Adrenal gland (tissue), 12 donors: ENCODE data around the gene UBE2E2. TPM values are rescaled to one million over a fixed set of nuclear protein-coding genes. Genes with fewer than 3 reads are reported as not detected.

ENCODE experiments used
- DNase-seq, 7 donors: peaks; one replicate each; pipeline ENCODE4 v3.0.0-alpha.2; 2019 to 2020
- H3K27ac ChIP-seq, 5 donors: fragments of 200-600 bp; sonication (generic) in 4 of 5; 1 replicate in 3 of 5; 2 replicates in 2 of 5; pipeline versions ENCODE4 v1.5.1 to v1.8.0; 2016 to 2020; ENCODE audit warnings: mild to moderate bottlenecking in 1 of 5
- H3K27me3 ChIP-seq: fragments of 200-600 bp; 2 replicates; pipeline ENCODE4 v1.8.0; 2021
- H3K36me3 ChIP-seq, 2 donors: fragments of 200-600 bp; replicated peaks in 1 of 2; 1 replicate in 1 of 2; 2 replicates in 1 of 2; pipeline versions ENCODE4 v1.5.1 to v1.8.0; 2018 to 2022
- H3K4me1 ChIP-seq, 2 donors: fragments of 200-600 bp; replicated peaks in 1 of 2; 1 replicate in 1 of 2; 2 replicates in 1 of 2; pipeline versions ENCODE4 v1.5.1 to v1.8.0; 2018 to 2021
- H3K4me3 ChIP-seq, 4 donors: fragments of 200-600 bp; sonication (generic) in 3 of 4; one replicate each; pipeline ENCODE4 v1.5.1; 2016 to 2018
- H3K9me3 ChIP-seq, 3 donors: fragments of 200-600 bp; sonication (generic) in 1 of 3; replicated peaks in 1 of 3; 1 replicate in 2 of 3; 2 replicates in 1 of 3; pipeline versions ENCODE4 v1.5.1 to v1.8.0; 2016 to 2021
- POLR2A ChIP-seq, 2 donors: fragments of 450-650 bp; IDR thresholded peaks; one replicate each; pipeline ENCODE4 v1.6.1; 2017; ENCODE audit warnings: antibody characterized with exemption in 2 of 2, mild to moderate bottlenecking in 2 of 2, moderate library complexity in 1 of 2
- WGBS, 4 donors: extraction: QIAGEN DNeasy Blood & Tissue Kit in 2 of 4; methylation state at CpG; one replicate each; pipeline versions ENCODE4 v1.1.5 to v1.1.7; 2013 to 2017; 5-methylcytosine and 5-hydroxymethylcytosine counted together
- intact Hi-C, 2 donors: fragments of 100-400 bp; cut with DNase I; formaldehyde crosslinking; loops; one replicate each; pipeline versions ENCODE4 v1.14.1 to v1.15.0; 2022 to 2023
- polyA plus RNA-seq, 3 donors: library from polyadenylated mRNA; stranded (reverse); fragments of 200-250 nt in 2 of 3; fragments of 350-450 nt in 1 of 3; fragmentation: Illumina TruSeq in 1 of 3; extraction: RNeasy Lipid Tissue Mini Kit (QIAGEN cat#74804) in 1 of 3; gene quantifications; one replicate each; pipeline ENCODE4 v1.2.3, GENCODE V29; 2013 to 2014
- total RNA-seq, 9 donors: library from RNA; depleted of rRNA in 4 of 9; stranded (reverse); fragments of >200 nt in 4 of 9; fragments of 120-200 nt in 1 of 9; fragmentation: NEBNext Ultra II Directional in 1 of 9; extraction: Animal tissue kit (Norgen Biotek cat#: 25700) in 1 of 9; gene quantifications; one replicate each; pipeline versions ENCODE4 v1.1.0 to v1.2.4, GENCODE V29; 2013 to 2023
- TF ChIP-seq, protein P1 (sequence below), 6 experiments: fragments of 450-650 bp in 4 of 6; fragments of 200-600 bp in 2 of 6; sonication (generic) in 1 of 6; IDR thresholded peaks; 1 replicate in 5 of 6; 2 replicates in 1 of 6; pipeline versions ENCODE4 v1.5.1 to v1.8.0; 2016 to 2021; ENCODE audit warnings: antibody characterized with exemption in 6 of 6, mild to moderate bottlenecking in 2 of 6, moderate library complexity in 1 of 6
- donor health status: healthy with polysubstance abuse.
- donor health status: Bipolar disorder and iron deficiency.
- donor health status: DM: yes; HTN: yes; CAD: no.
- donor health status: DM: no; HTN: no; CAD: no.
- donor health status: DM: no; HTN: no; CAD: no.
- donor health status: DM: yes; HTN: yes; CAD: no.

The UBE2E2 gene
- total and polyA plus RNA-seq, 12 donors = 9.3 to 29.6 (median 20.7) TPM

DNA sequence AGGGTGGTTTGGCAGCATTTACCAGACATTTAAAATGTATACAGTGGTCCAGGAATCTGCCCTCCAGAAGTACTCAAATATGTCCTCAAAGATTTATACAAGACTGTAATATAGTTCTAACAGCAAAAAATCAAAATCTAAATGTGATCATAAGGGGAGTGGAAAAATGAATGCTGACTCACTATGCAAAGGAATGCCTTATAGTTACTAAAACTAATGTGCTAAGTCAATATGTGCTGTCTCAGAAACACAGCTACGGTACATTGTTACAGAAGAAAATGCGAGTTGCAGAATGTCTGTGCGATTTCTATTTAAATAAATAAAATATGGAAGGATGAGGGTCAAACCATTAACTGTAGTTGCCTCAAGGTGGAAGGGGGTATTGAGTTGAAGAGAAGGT lies 372.6 kb downstream of the UBE2E2 start:
- no peak for DNase-seq
- intact Hi-C loops = no loop called here
- Histone ChIP-seq H3K27ac (no peak overlapping the region), H3K4me1 (no peaks in the 10 kb centered on the region), H3K36me3 (no peaks in the 10 kb centered on the region), H3K27me3 (no peaks in the 10 kb centered on the region), H3K9me3 (no peaks in the 10 kb centered on the region), H3K4me3 (no peak overlapping the region)
- TF ChIP-seq, protein P1, sequence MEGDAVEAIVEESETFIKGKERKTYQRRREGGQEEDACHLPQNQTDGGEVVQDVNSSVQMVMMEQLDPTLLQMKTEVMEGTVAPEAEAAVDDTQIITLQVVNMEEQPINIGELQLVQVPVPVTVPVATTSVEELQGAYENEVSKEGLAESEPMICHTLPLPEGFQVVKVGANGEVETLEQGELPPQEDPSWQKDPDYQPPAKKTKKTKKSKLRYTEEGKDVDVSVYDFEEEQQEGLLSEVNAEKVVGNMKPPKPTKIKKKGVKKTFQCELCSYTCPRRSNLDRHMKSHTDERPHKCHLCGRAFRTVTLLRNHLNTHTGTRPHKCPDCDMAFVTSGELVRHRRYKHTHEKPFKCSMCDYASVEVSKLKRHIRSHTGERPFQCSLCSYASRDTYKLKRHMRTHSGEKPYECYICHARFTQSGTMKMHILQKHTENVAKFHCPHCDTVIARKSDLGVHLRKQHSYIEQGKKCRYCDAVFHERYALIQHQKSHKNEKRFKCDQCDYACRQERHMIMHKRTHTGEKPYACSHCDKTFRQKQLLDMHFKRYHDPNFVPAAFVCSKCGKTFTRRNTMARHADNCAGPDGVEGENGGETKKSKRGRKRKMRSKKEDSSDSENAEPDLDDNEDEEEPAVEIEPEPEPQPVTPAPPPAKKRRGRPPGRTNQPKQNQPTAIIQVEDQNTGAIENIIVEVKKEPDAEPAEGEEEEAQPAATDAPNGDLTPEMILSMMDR (IDR thresholded peaks at IDR 0.05) = no peak
- WGBS, 4 donors = 88 to 98% (median 94%) methylated on average over 3 of the region's 3 CpGs

DNA sequence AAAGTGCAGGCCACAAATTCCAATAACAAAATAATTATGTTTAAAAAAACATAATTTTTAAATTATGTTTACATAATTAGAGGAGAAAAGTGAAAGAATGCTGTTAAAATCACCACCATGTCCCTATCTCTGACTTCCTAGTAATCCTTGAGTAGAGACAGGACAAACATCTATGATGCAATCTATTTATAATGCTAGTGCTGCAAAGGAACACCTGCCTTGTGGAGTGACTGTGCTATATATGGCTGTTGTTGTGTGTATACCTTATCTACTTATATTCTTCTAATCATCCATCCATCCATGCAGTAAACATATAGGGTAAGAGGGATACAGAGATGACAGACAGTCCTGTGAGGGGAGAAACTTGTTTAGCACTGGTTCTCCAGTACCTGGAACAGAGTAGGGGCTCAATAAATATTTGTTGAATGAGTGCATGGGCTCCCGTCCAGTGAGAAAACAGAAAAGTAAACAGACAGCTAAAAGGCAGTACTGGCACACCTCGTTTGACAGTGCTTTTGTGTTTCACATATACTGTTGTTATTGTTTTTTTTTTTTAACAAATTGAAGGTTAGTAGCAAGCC lies 373.3 kb downstream of the UBE2E2 start:
- Histone ChIP-seq H3K9me3 (no peaks in the 10 kb centered on the region), H3K27ac (no peak overlapping the region), H3K27me3 (no peaks in the 10 kb centered on the region), H3K4me1 (no peaks in the 10 kb centered on the region), H3K4me3 (no peak overlapping the region), H3K36me3 (no peaks in the 10 kb centered on the region)
- WGBS, 4 donors = 81 to 89% (median 87%) methylated on average over 2 of the region's 2 CpGs
- intact Hi-C loops = no loop called here
- DNase-seq = no peak
- TF ChIP-seq, protein P1 (IDR thresholded peaks at IDR 0.05) = no peak
- TF ChIP-seq POLR2A (IDR thresholded peaks at IDR 0.05) = no peak

DNA sequence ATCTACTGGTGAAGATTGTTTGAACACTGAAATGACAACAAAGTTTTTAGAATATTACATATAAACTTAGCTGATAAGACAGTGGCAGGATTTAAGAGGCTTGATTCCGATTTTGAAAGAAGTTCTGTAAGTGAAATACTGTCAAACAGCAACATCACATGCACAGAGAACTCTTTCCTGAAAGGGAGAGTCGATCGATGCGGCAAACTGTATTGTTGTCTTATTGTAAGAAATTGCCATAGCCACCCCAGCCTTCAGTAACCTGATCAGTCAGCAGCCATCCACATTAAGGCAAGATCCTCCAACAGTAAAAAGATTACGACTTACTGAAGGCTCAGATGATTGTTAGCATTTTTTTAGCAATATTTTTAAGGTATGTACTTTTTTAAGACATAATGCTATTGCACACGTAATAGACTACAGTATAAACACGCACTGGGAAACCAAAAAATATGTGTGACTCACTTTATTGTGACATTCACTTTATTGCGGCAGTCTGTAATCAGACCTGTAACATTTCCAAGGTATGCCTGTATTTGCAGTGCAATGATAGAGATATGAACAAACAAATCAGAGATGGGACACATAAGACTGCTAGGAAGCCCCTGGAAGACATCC lies 377.1 kb downstream of the UBE2E2 start:
- no peak overlapping the region for H3K4me3 ChIP-seq
- WGBS, 4 donors = 84 to 89% (median 87%) methylated on average over 8 of the region's 8 CpGs
- intact Hi-C loops = no loop called here

DNA sequence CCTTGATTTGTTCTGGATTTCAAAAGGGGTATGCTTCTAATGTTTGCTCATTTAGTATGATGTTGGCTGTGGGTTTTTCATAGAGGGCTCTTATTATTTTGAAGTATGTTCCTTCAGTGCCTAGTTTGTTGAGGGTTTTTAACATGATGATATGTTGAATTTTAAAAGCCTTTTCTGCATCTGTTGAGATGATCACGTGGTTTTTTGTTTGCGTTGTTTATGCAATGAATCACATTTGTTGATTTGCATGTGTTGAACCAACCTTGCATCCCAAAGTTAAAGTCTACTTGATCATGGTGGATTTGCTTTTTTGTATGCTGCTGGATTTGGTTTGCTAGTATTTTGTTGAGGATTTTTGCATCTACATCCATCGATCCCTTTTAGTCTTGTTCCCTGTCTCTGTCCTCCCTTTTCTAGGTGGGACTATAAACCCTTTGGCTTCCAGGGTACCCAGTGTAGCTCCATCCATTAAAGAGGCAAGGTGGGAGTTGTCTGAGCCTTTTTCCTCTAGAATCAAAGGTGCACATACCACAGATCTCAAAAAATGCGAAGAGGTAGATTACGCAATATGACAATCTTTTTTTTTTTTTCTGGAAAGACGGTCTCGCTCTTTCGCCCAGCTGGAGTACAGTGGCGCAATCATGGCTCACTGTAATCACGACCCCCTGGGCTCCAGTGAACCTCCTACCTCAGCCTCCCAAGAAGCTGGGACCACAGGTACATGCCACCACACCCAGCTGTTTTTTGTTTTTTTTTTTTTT lies 381.0 kb downstream of the UBE2E2 start:
- intact Hi-C loops = no loop called here
- 86 to 92% (median 91%) methylated on average over 10 of the region's 10 CpGs for WGBS, 4 donors
- DNase-seq = no peak

More for the DNA sequence above, 377.1 kb downstream of the UBE2E2 start:
- DNase-seq = no peak
- Histone ChIP-seq H3K36me3 (no peaks in the 10 kb centered on the region), H3K9me3 (no peaks in the 10 kb centered on the region), H3K27me3 (no peaks in the 10 kb centered on the region), H3K27ac (no peak overlapping the region), H3K4me1 (no peaks in the 10 kb centered on the region)
- no peak for TF ChIP-seq POLR2A (IDR thresholded peaks at IDR 0.05)
- TF ChIP-seq, protein P1 (IDR thresholded peaks at IDR 0.05) = no peak

More for the DNA sequence above, 381.0 kb downstream of the UBE2E2 start:
- no peaks in the 10 kb centered on the region for H3K27me3 ChIP-seq
- no peak overlapping the region for H3K27ac ChIP-seq
- no peaks in the 10 kb centered on the region for H3K9me3 ChIP-seq
- no peak overlapping the region for H3K4me3 ChIP-seq
- no peaks in the 10 kb centered on the region for H3K4me1 ChIP-seq
- TF ChIP-seq POLR2A (IDR thresholded peaks at IDR 0.05) = no peak
- TF ChIP-seq, protein P1 (IDR thresholded peaks at IDR 0.05) = no peak
- H3K36me3 ChIP-seq = no peaks in the 10 kb centered on the region
